PC-9 (cell line): ENCODE data around the gene DUOXA2. TPM values are rescaled to one million over a fixed set of nuclear protein-coding genes. Genes with fewer than 3 reads are reported as not detected.

Experiments
- BruUV-seq: library from RNA; stranded (reverse); fragments of 400-500 nt; replicated peaks from 2 replicates; lab custom pipeline; 2021; lab: Mats Ljungman, UMichigan
- CTCF ChIA-PET: fragments of 300-600 bp; sonication (Branson Sonifier 250); formaldehyde crosslinking; loops from one replicate; lab custom pipeline; 2022; ENCODE audit warnings: antibody characterized with exemption; lab: Charles Lee
- POLR2A ChIA-PET: fragments of 300-600 bp; sonication (Branson Sonifier 250); formaldehyde crosslinking; loops from one replicate; lab custom pipeline; 2022; ENCODE audit warnings: antibody characterized with exemption; ENCODE audit not compliant: unreplicated experiment; lab: Charles Lee
- DNase-seq, 2 experiments: peaks; one replicate each; pipeline versions ENCODE4 v3.0.0 to v3.0.0-alpha.2; 2015 to 2022; ENCODE audit warnings: mixed read lengths in 1 of 2
- H2AFZ ChIP-seq: fragments of 200-600 bp; sonication (generic); 2 replicates; pipeline ENCODE4 v1.8.1; 2017; ENCODE audit warnings: antibody characterized with exemption
- H3F3A ChIP-seq: fragments of 200-600 bp; sonication (generic); 2 replicates; pipeline ENCODE4 v1.8.1; 2017; ENCODE audit warnings: antibody characterized with exemption, mild to moderate bottlenecking, low read depth; ENCODE audit not compliant: insufficient read depth
- H3K27ac ChIP-seq: fragments of 200-600 bp; sonication (generic); 2 replicates; pipeline ENCODE4 v1.6.1; 2016; ENCODE audit warnings: mixed run types
- H3K27me3 ChIP-seq: fragments of 200-600 bp; sonication (generic); 2 replicates; pipeline ENCODE4 v1.6.1; 2016; ENCODE audit warnings: low read depth, mixed run types; ENCODE audit not compliant: insufficient read depth
- H3K36me3 ChIP-seq: fragments of 200-600 bp; sonication (generic); 2 replicates; pipeline ENCODE4 v1.6.1; 2016; ENCODE audit warnings: low read depth, mixed run types
- H3K4me1 ChIP-seq: fragments of 200-600 bp; sonication (generic); replicated peaks from 2 replicates; pipeline ENCODE4 v1.6.1; 2016; ENCODE audit warnings: mixed run types; ENCODE audit not compliant: insufficient read depth
- H3K4me2 ChIP-seq: fragments of 200-600 bp; sonication (generic); 2 replicates; pipeline ENCODE4 v1.6.1; 2017; ENCODE audit warnings: mixed run types
- H3K4me3 ChIP-seq: fragments of 200-600 bp; sonication (generic); 2 replicates; pipeline ENCODE4 v1.6.1; 2016; ENCODE audit warnings: mixed run types
- H3K79me2 ChIP-seq: fragments of 200-600 bp; sonication (generic); 2 replicates; pipeline ENCODE4 v1.6.1; 2017; ENCODE audit warnings: low read depth, mixed run types
- H3K9me2 ChIP-seq: fragments of 200-600 bp; sonication (generic); 2 replicates; pipeline ENCODE4 v1.8.1; 2017; ENCODE audit warnings: mild to moderate bottlenecking; ENCODE audit not compliant: insufficient read depth
- H3K9me3 ChIP-seq: fragments of 200-600 bp; sonication (generic); 2 replicates; pipeline ENCODE4 v1.8.1; 2016; ENCODE audit warnings: low read depth; ENCODE audit not compliant: insufficient read depth
- H4K20me1 ChIP-seq: fragments of 200-600 bp; sonication (generic); 2 replicates; pipeline ENCODE4 v1.8.1; 2017; ENCODE audit not compliant: insufficient read depth
- EZH2 ChIP-seq: fragments of 200-600 bp; sonication (generic); IDR thresholded peaks from 2 replicates; pipeline ENCODE4 v1.8.0; 2017; ENCODE audit warnings: antibody characterized with exemption, low read depth
- intact Hi-C: fragments of 100-400 bp; cut with micrococcal nuclease; formaldehyde crosslinking; loops from one replicate; pipeline ENCODE4 v1.10.0; 2022; ENCODE audit not compliant: unreplicated experiment
- total RNA-seq: library from RNA; stranded (reverse); gene quantifications from 2 replicates; pipeline ENCODE4 v1.2.3, GENCODE V29; 2021
- TF ChIP-seq, protein P1 (sequence below): fragments of 200-600 bp; sonication (generic); conservative IDR thresholded peaks from 2 replicates; pipeline ENCODE4 v1.6.1; 2017; ENCODE audit warnings: mixed run types, antibody characterized with exemption, mild to moderate bottlenecking, moderate library complexity

The DUOXA2 gene
- total RNA-seq, 1 experiment from 2014 or later, result not detected

DNA sequence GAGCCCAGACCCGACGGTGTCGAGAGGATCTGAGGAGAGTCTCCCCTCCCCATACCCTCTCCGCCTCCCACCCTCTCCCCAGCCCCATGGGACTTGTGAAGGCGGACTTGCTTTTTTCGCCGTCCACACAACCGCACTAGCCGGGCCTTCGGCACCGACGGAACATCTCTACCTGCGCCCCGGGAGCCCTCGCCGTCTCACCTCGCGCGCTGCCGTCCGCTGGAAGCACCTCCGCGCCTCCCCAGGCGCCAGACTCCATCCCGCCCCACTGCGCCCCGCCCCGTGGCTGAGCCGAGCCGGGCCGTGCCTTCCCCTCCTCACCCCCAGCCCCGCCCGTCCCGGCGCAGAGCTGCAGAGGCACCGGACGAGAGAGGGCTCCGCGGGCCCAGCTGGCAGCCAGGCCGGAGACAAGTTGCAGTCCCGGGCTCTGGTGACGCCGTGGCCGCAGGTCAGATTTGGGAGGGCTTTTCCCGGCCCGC lies 15.6 kb downstream of the DUOXA2 start, which contains the start of the genes DUOX1 and DUOXA1:
DUOX1 (plus strand) TSS at position 344 of the 479 bp plus-strand sequence. CDS start 1,973 bp downstream, outside the sequence.
DUOXA1 (minus strand) TSS at position 229 of the 479 bp plus-strand sequence. CDS start 6,865 bp downstream, outside the sequence.
- H3K27me3 ChIP-seq, result no peaks in the 10 kb centered on the region
- no TSS peak for BruUV-seq
- intact Hi-C loops, result loop anchor here (10.0 kb wide), 1 partner anchor 485 kb away; no protein-coding TSS in a partner anchor
- no peaks in the 10 kb centered on the region for H3K36me3 ChIP-seq
- POLR2A ChIA-PET, result no interaction called here
- no peaks in the 10 kb centered on the region for H4K20me1 ChIP-seq
- H3K4me2 ChIP-seq, result no peak within 1 kb of the TSS
- TF ChIP-seq EZH2, result no peak
- TF ChIP-seq, protein P1, sequence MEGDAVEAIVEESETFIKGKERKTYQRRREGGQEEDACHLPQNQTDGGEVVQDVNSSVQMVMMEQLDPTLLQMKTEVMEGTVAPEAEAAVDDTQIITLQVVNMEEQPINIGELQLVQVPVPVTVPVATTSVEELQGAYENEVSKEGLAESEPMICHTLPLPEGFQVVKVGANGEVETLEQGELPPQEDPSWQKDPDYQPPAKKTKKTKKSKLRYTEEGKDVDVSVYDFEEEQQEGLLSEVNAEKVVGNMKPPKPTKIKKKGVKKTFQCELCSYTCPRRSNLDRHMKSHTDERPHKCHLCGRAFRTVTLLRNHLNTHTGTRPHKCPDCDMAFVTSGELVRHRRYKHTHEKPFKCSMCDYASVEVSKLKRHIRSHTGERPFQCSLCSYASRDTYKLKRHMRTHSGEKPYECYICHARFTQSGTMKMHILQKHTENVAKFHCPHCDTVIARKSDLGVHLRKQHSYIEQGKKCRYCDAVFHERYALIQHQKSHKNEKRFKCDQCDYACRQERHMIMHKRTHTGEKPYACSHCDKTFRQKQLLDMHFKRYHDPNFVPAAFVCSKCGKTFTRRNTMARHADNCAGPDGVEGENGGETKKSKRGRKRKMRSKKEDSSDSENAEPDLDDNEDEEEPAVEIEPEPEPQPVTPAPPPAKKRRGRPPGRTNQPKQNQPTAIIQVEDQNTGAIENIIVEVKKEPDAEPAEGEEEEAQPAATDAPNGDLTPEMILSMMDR, result no peak
- H3K4me3 ChIP-seq, result no peak within 1 kb of the TSS
- no peak for DNase-seq
- no peaks in the 10 kb centered on the region for H3K9me3 ChIP-seq
- H3K27ac ChIP-seq, result no peak within 1 kb of the TSS
- no peaks in the 10 kb centered on the region for H3K79me2 ChIP-seq
- CTCF ChIA-PET, result interaction anchor here (0.6 kb wide), 1 partner anchor 33 kb away, joined by 11 read pairs; no protein-coding TSS in a partner anchor
- H3K9me2 ChIP-seq, result no peaks in the 10 kb centered on the region
- no peaks in the 10 kb centered on the region for H3K4me1 ChIP-seq
- H2AFZ ChIP-seq, result no peak within 1 kb of the TSS
- H3F3A ChIP-seq, result no peaks in the 10 kb centered on the region

DNA sequence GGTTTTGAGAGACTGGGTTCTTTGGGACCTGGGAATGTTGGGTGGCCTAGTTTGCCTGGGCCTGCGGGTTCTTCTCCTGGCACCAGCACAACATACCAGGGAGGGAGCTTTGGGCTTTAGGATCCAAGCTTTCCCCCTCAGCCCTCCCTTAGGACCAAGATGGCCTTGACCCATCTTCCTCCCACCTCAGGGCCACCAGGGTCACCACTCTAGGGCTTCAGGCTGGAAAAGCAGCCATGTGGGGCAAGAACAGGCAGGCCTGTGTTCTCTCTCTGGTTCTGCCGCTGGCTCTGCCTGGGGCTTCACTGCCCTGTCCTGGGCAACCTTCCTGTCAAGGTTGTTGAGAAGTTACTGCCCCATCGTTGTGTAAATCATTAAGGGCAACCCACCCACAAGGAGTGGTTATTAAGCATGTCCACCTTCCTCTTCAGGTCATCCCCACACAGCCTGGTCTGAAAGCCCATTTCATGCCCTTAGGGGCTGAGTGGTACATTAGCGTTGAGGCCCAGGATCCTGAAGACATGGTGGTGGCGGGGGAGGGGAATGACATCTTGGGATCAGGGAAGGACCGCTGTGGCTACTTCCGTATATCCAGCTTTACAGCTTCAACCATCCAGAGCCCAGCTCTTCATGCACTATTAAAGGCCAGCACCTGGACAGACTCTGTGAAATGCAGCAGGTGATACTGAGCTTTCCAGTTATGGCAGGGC lies 16.3 kb downstream of the DUOXA2 start:
- no peaks in the 10 kb centered on the region for H3K9me3 ChIP-seq
- H3K4me2 ChIP-seq, result no peak overlapping the region
- H3K4me1 ChIP-seq, result no peaks in the 10 kb centered on the region
- TF ChIP-seq, protein P1, result no peak
- TF ChIP-seq EZH2, result no peak
- ChIA-PET POLR2A (no interaction called here), CTCF (interaction anchor here (0.5 to 0.6 kb wide), 2 partner anchors 32 to 991 kb away, joined by 3 to 11 read pairs; no protein-coding TSS in a partner anchor)
- no peak overlapping the region for H2AFZ ChIP-seq
- no TSS peak for BruUV-seq
- no peak for DNase-seq
- H3K79me2 ChIP-seq, result no peaks in the 10 kb centered on the region
- intact Hi-C loops, result no loop called here
- no peaks in the 10 kb centered on the region for H3K9me2 ChIP-seq
- H3F3A ChIP-seq, result no peaks in the 10 kb centered on the region
- no peak overlapping the region for H3K4me3 ChIP-seq
- no peaks in the 10 kb centered on the region for H4K20me1 ChIP-seq
- H3K27ac ChIP-seq, result no peak overlapping the region
- no peaks in the 10 kb centered on the region for H3K36me3 ChIP-seq
- no peaks in the 10 kb centered on the region for H3K27me3 ChIP-seq

DNA sequence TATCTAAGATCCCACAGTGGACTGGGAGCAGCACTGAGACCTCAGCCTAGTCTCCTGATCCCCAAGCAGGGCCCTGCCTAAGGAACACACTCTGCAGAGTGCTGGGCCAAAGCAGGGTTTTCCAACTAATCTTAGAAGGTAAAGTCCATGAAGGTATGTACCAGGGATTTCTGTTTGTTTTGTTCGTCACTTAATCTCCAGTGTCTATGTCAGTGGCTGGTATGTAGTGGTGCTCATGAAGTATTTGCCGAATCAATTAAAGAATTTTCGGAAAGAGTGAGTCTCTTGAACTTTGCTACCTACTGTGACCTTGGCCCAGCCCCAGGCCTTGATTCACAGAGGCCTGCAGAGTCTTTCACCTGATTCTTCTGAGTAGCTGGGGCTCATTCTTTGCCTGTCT lies 17.4 kb downstream of the DUOXA2 start:
- H3K4me2 ChIP-seq, result no peak overlapping the region
- no peaks in the 10 kb centered on the region for H3K9me3 ChIP-seq
- H3K36me3 ChIP-seq, result no peaks in the 10 kb centered on the region
- TF ChIP-seq EZH2, result no peak
- no peaks in the 10 kb centered on the region for H3K79me2 ChIP-seq
- POLR2A ChIA-PET, result interaction anchor here (0.6 kb wide), 2 partner anchors 15 to 1973 kb away, joined by 4 read pairs; no protein-coding TSS in a partner anchor
- H3F3A ChIP-seq, result no peaks in the 10 kb centered on the region
- H3K4me3 ChIP-seq, result no peak overlapping the region
- H3K27ac ChIP-seq, result no peak overlapping the region
- H4K20me1 ChIP-seq, result no peaks in the 10 kb centered on the region
- H3K4me1 ChIP-seq, result no peaks in the 10 kb centered on the region
- no peaks in the 10 kb centered on the region for H3K9me2 ChIP-seq
- intact Hi-C loops, result no loop called here
- no peak overlapping the region for H2AFZ ChIP-seq
- CTCF ChIA-PET, result no interaction called here
- no TSS peak for BruUV-seq
- no peak for DNase-seq
- no peaks in the 10 kb centered on the region for H3K27me3 ChIP-seq
